ENCODE results near the gene MXI1. TPM values are rescaled to one million over a fixed set of nuclear protein-coding genes. Genes with fewer than 3 reads are reported as not detected.

Gene MXI1
- total RNA-seq, 1 donor from 2014 or later = 23.5 TPM

GRCh38 chr10:110311357-110311949, 104.0 kb downstream of the MXI1 start:
- Histone ChIP-seq H3K4me2 (no peak overlapping the region), H4K20me1 (ENCODE audit: low read depth) (no peaks in the 10 kb centered on the region), H3K36me3 (no peaks in the 10 kb centered on the region), H3K9me3 (ENCODE audit: low read depth) (no peaks in the 10 kb centered on the region), H3K4me1 (peaks cover 4% of the 10 kb centered on the region), H3K9ac (no peak overlapping the region), H3K4me3 (no peak overlapping the region), H3F3A (ENCODE audit: low read depth) (no peaks in the 10 kb centered on the region), H3K27me3 (no peaks in the 10 kb centered on the region), H3K27ac (no peak overlapping the region), H3K79me2 (ENCODE audit: low read depth) (no peaks in the 10 kb centered on the region), H2AFZ (replicated peaks) (peak overlapping the region; percentile 21)
- Mint-ChIP-seq H3K36me3 (no peaks in the 10 kb centered on the region), H3K27me3 (ENCODE audit: insufficient read depth, low read depth) (no peaks in the 10 kb centered on the region), H3K27ac (no peak overlapping the region), H3K9me3 (no peaks in the 10 kb centered on the region), H3K4me3 (no peak overlapping the region), H3K4me1 (peaks cover 11% of the 10 kb centered on the region)
- no peak for TF ChIP-seq EZH2 (IDR thresholded peaks at IDR 0.05)
- TF ChIP-seq EZH2phosphoT487 (IDR thresholded peaks at IDR 0.05) = no peak
- TF ChIP-seq, protein P1, sequence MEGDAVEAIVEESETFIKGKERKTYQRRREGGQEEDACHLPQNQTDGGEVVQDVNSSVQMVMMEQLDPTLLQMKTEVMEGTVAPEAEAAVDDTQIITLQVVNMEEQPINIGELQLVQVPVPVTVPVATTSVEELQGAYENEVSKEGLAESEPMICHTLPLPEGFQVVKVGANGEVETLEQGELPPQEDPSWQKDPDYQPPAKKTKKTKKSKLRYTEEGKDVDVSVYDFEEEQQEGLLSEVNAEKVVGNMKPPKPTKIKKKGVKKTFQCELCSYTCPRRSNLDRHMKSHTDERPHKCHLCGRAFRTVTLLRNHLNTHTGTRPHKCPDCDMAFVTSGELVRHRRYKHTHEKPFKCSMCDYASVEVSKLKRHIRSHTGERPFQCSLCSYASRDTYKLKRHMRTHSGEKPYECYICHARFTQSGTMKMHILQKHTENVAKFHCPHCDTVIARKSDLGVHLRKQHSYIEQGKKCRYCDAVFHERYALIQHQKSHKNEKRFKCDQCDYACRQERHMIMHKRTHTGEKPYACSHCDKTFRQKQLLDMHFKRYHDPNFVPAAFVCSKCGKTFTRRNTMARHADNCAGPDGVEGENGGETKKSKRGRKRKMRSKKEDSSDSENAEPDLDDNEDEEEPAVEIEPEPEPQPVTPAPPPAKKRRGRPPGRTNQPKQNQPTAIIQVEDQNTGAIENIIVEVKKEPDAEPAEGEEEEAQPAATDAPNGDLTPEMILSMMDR (IDR thresholded peaks at IDR 0.05) = peak; percentile 78
- DNase-seq (ENCODE audit: low spot score) = peak; percentile 82

DNA sequence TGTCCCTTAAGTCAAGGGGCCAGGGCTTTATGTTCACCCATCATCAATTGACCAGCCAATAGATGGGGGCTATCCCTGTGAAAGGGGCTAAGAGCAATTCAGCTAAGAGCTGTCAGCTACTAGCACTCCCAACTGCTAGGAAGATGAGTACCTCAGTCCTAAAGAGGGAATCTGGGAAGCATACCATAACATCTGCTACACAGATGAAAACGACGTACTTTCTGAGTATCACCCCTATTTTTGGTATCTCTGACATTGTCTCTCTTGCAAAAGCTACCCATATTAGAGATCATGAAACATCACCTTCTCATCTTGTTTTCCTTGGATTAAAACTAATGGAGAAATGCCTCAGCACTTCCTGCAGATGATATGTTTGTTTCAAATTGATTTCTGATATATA, 104.8 kb downstream of the MXI1 start:
- Histone ChIP-seq H4K20me1 (ENCODE audit: low read depth) (no peaks in the 10 kb centered on the region), H3K36me3 (no peaks in the 10 kb centered on the region), H3K4me3 (no peak overlapping the region), H3K9me3 (ENCODE audit: low read depth) (no peaks in the 10 kb centered on the region), H3K4me2 (no peak overlapping the region), H2AFZ (replicated peaks) (no peak overlapping the region), H3F3A (ENCODE audit: low read depth) (no peaks in the 10 kb centered on the region), H3K9ac (no peak overlapping the region), H3K79me2 (ENCODE audit: low read depth) (no peaks in the 10 kb centered on the region), H3K27ac (no peak overlapping the region), H3K27me3 (no peaks in the 10 kb centered on the region), H3K4me1 (peaks cover 4% of the 10 kb centered on the region)
- Mint-ChIP-seq H3K9me3 (no peaks in the 10 kb centered on the region), H3K27me3 (ENCODE audit: insufficient read depth, low read depth) (no peaks in the 10 kb centered on the region), H3K4me3 (no peak overlapping the region), H3K36me3 (no peaks in the 10 kb centered on the region), H3K27ac (no peak overlapping the region), H3K4me1 (peaks cover 11% of the 10 kb centered on the region)
- no peak for DNase-seq (ENCODE audit: low spot score)
- TF ChIP-seq EZH2 (IDR thresholded peaks at IDR 0.05) (no peak), EZH2phosphoT487 (IDR thresholded peaks at IDR 0.05) (no peak)

DNA sequence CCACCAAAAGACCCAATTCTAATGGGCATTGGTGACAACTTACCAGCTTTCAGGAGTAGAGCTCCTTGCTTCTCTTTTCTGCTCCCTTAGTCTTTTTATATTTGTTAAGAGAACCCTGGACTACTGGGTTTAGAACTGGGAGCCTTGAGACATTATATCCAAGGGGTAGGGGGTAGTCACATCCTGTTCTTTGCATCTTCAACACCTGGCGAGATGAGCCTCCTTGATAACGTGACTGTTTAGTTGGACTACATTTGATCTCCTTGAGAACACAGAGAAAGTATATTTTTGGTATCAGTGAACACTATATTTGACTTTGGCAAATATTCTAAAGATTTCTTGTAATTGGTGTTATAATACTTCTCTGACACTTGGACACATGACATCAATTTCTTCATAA, 106.3 kb downstream of the MXI1 start:
- no peak for DNase-seq (ENCODE audit: low spot score)
- H3K4me1 ChIP-seq = peaks cover 4% of the 10 kb centered on the region
- Mint-ChIP-seq H3K27ac (no peak overlapping the region), H3K27me3 (ENCODE audit: insufficient read depth, low read depth) (peaks cover 5% of the 10 kb centered on the region), H3K36me3 (no peaks in the 10 kb centered on the region), H3K4me3 (no peak overlapping the region), H3K9me3 (no peaks in the 10 kb centered on the region), H3K4me1 (peaks cover 11% of the 10 kb centered on the region)
- H3K36me3 ChIP-seq = no peaks in the 10 kb centered on the region
- no peak overlapping the region for H3K9ac ChIP-seq
- H3F3A ChIP-seq (ENCODE audit: low read depth) = no peaks in the 10 kb centered on the region
- no peaks in the 10 kb centered on the region for H4K20me1 ChIP-seq (ENCODE audit: low read depth)
- no peak overlapping the region for H3K27ac ChIP-seq
- no peaks in the 10 kb centered on the region for H3K27me3 ChIP-seq
- no peak overlapping the region for H3K4me2 ChIP-seq
- no peaks in the 10 kb centered on the region for H3K9me3 ChIP-seq (ENCODE audit: low read depth)
- H3K79me2 ChIP-seq (ENCODE audit: low read depth) = no peaks in the 10 kb centered on the region
- TF ChIP-seq EZH2 (IDR thresholded peaks at IDR 0.05) (no peak), EZH2phosphoT487 (IDR thresholded peaks at IDR 0.05) (no peak)
- TF ChIP-seq, protein P1 (IDR thresholded peaks at IDR 0.05) = no peak
- H2AFZ ChIP-seq (replicated peaks) = no peak overlapping the region
- H3K4me3 ChIP-seq = no peak overlapping the region
